ENCODE data around the gene AXIN2. TPM values are rescaled to one million over a fixed set of nuclear protein-coding genes. Genes with fewer than 3 reads are reported as not detected.

Gene AXIN2
- total RNA-seq, 4 donors from 2014 or later = 17.2 to 63.4 (median 49.3) TPM

DNA sequence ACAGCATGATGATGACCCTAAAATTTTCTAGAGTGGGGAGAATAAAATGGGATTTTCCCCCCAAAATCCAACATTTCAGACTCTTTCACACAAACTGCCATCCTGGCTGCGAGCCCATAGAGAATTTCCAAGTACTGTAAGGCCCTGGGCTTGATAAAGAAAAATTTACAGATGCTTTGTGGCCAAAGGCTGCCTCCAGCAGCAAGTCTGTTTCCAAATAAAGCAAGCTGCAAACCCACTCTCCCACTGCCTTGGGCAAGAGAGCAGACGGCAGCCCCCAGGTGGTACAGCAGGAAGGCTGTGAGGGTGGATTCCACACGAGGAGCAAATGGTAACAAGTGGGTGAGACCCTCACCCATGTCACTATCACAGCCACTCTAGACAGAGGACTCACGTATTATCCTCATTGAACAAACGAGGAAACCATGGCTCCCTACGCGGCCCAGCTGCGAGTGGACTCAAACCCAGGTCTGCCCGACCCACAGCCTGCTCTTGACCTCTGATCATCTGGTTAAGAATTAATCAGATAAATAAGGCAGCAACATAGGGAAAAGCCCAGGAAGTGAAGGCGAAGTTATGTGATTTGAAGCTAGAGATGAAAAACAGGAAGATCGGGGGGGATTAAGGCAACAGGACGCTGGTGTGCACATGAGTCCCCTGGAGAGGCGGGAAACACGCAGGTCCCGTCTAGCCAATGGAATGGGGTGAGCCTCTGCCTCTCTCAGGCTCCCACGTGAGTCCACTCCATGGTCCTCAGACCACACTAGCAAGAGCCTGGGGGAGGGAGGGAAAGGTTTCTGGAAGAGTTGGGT lies 37.4 kb downstream of the AXIN2 start:
- WGBS = 79% methylated on average over 16 of the region's 16 CpGs
- Histone ChIP-seq H3K4me1 (no peaks in the 10 kb centered on the region), H3K36me3 (peaks cover 0 to 11% (median 6%) of the 10 kb centered on the region in 4 donors), H3K27ac (replicated peaks in 1 of 4) (no peak overlapping the region), H3K4me3 (no peak overlapping the region), H3K27me3 (no peaks in the 10 kb centered on the region), H3K9me3 (no peaks in the 10 kb centered on the region)
- no peak for DNase-seq (ENCODE audit: extremely low spot score)
- intact Hi-C loops (cut with DNase I) = no loop called here
- no peak for TF ChIP-seq POLR2AphosphoS5 (IDR thresholded peaks at IDR 0.05)
- TF ChIP-seq EP300 (IDR thresholded peaks at IDR 0.05) = no peak
- TF ChIP-seq, protein P1, sequence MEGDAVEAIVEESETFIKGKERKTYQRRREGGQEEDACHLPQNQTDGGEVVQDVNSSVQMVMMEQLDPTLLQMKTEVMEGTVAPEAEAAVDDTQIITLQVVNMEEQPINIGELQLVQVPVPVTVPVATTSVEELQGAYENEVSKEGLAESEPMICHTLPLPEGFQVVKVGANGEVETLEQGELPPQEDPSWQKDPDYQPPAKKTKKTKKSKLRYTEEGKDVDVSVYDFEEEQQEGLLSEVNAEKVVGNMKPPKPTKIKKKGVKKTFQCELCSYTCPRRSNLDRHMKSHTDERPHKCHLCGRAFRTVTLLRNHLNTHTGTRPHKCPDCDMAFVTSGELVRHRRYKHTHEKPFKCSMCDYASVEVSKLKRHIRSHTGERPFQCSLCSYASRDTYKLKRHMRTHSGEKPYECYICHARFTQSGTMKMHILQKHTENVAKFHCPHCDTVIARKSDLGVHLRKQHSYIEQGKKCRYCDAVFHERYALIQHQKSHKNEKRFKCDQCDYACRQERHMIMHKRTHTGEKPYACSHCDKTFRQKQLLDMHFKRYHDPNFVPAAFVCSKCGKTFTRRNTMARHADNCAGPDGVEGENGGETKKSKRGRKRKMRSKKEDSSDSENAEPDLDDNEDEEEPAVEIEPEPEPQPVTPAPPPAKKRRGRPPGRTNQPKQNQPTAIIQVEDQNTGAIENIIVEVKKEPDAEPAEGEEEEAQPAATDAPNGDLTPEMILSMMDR (IDR thresholded peaks at IDR 0.05) = no peak
- TF ChIP-seq POLR2A (IDR thresholded peaks at IDR 0.05; ENCODE audit: low read depth) = no peak

- WGBS = 86% methylated on average over 1 of the region's 1 CpG
- TF ChIP-seq, protein P1 (IDR thresholded peaks at IDR 0.05) = no peak
- TF ChIP-seq EP300 (IDR thresholded peaks at IDR 0.05) = no peak
- no peak for TF ChIP-seq POLR2A (IDR thresholded peaks at IDR 0.05; ENCODE audit: low read depth)
- TF ChIP-seq POLR2AphosphoS5 (IDR thresholded peaks at IDR 0.05) = no peak
- DNase-seq (ENCODE audit: extremely low spot score) = no peak
Observed at GRCh38 chr17:65523411-65523810, 38.0 kb downstream of the AXIN2 start.

DNA sequence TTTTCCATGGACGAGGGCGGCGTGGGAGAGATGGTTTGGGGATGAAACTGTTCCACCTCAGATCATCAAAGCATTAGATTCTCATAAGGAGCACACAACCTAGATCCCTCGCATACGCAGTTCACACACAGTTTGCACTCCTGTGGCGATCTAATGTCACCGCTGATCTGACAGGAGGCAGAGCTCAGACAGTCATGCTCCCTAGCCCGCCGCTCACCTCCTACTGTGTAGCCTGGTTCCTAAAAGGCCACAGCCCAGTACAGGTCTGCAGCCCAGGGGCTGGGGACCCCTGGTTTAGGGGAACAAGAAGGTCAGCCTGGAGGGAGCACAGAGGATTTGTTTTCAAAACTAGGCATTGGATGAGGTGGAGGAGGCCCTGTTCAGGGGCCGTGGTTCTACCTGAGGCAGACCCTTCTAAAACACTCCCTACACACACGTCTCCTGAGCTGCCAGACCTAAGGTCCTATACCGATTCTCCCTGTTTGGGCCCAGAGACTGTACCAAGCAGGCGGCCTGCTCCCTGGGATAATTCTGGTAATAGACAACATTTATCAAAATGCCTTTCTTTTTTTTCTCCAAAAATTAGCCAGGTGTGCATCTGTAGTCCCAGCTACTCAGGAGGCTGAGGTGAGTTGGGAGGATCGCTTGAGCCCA lies 38.6 kb downstream of the AXIN2 start:
- H3K9me3 ChIP-seq = no peaks in the 10 kb centered on the region
- no peak for DNase-seq (ENCODE audit: extremely low spot score)
- peaks cover 0 to 7% (median 1%) of the 10 kb centered on the region in 4 donors for H3K4me1 ChIP-seq
- intact Hi-C loops (cut with DNase I) = no loop called here
- H3K27me3 ChIP-seq = no peaks in the 10 kb centered on the region
- H3K36me3 ChIP-seq = peaks cover 0 to 1% (median 0%) of the 10 kb centered on the region in 4 donors
- H3K4me3 ChIP-seq = no peak overlapping the region
- no peak overlapping the region for H3K27ac ChIP-seq (replicated peaks in 1 of 4)
- WGBS = 95% methylated on average over 14 of the region's 14 CpGs
- TF ChIP-seq POLR2AphosphoS5 (IDR thresholded peaks at IDR 0.05) = no peak
- TF ChIP-seq EP300 (IDR thresholded peaks at IDR 0.05) = no peak
- no peak for TF ChIP-seq POLR2A (IDR thresholded peaks at IDR 0.05; ENCODE audit: low read depth)
- TF ChIP-seq, protein P1 (IDR thresholded peaks at IDR 0.05) = no peak

More at GRCh38 chr17:65523411-65523810, 38.0 kb downstream of the AXIN2 start:
- intact Hi-C loops (cut with DNase I) = no loop called here
- Histone ChIP-seq H3K36me3 (peaks cover 0 to 7% (median 2%) of the 10 kb centered on the region in 4 donors), H3K27me3 (no peaks in the 10 kb centered on the region), H3K9me3 (no peaks in the 10 kb centered on the region), H3K4me3 (no peak overlapping the region), H3K4me1 (peaks cover 0 to 1% (median 0%) of the 10 kb centered on the region in 4 donors), H3K27ac (replicated peaks in 1 of 4) (no peak overlapping the region)

DNA sequence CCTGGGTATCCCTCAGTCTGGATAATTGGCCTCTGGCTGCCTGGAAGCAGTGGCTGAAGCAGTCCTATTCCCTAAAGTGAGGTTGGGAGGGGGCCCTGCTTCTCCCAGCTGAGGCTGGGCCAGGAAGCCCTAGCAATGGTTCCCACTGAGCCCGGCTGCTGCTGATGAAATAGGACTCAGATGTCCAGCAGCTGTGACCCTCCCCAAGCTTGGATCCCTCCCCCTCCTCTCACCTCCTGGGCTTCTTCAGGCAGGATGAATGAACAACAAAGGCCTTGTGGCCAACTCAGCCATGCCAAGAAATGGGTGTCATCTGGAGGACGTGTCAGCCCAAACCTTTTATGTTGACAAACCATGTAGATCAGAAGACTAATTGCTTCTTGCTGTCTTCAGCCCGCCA lies 42.0 kb downstream of the AXIN2 start:
- intact Hi-C loops (cut with DNase I) = loop anchor here (5.0 kb wide), 1 partner anchor 47 kb away; no protein-coding TSS in a partner anchor
- no peaks in the 10 kb centered on the region for H3K36me3 ChIP-seq

More for the DNA sequence above, 42.0 kb downstream of the AXIN2 start:
- TF ChIP-seq POLR2AphosphoS5 (IDR thresholded peaks at IDR 0.05) = no peak
- TF ChIP-seq POLR2A (IDR thresholded peaks at IDR 0.05; ENCODE audit: low read depth) = no peak
- no peak for TF ChIP-seq EP300 (IDR thresholded peaks at IDR 0.05)
- TF ChIP-seq, protein P1 (IDR thresholded peaks at IDR 0.05) = no peak
- Histone ChIP-seq H3K27me3 (no peaks in the 10 kb centered on the region), H3K4me1 (peaks cover 5 to 37% (median 29%) of the 10 kb centered on the region in 4 donors), H3K27ac (replicated peaks in 1 of 4) (no peak overlapping the region), H3K4me3 (no peak overlapping the region), H3K9me3 (no peaks in the 10 kb centered on the region)
- 50% methylated on average over 3 of the region's 3 CpGs for WGBS
- DNase-seq (ENCODE audit: extremely low spot score) = no peak

All from esophagus muscularis mucosa (tissue), 4 donors.